WI38 (cell line): ENCODE data around the gene MROH2A.

Experiments used
- H3K4me3 ChIP-seq: 2 replicates; pipeline ENCODE4 v1.5.1; 2011; ENCODE audit warnings: low read depth, mild to moderate bottlenecking, control low read depth, low read length
- CTCF ChIP-seq: IDR thresholded peaks from 2 replicates; pipeline ENCODE4 v1.5.1; 2012; ENCODE audit warnings: low read depth, mild to moderate bottlenecking, control low read depth, low read length

The MROH2A gene

GRCh38 chr2:233821709-233822100 is 43.6 kb downstream of the MROH2A start:
- TF ChIP-seq CTCF: no peak
- no peak overlapping the region for H3K4me3 ChIP-seq

DNA sequence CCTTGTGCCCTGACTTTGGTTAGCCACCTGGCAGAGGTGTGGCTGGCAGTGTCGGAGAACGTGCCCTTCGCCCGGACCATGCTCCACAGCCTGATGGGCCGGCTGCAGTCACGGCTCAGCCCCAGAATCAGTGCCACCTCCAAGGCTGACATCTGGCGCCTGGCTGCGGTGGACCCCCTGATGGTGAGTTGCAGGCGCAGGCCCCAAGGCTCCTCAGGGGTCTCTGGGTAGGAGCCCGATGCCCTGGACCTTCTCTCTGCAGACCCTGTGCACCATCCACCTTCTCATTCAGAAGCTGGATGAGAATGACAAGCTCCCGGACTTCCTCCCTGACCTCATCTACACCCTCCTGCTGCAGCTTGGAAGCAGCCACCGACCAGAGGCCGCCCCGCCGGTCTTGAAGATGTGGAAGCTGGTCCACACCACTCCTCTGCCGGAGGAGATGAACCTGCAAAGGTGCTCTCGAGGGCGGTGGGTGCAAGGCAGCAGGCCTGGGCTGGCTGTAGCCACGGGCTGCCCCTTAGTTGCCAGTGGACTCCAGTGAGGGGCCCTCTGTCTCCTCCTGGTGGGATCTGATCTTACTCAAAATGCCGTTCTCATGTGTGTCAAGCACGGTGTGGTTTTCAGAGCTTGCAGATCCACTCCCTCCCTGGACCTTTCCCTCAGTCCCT is 44.1 kb downstream of the MROH2A start:
- no peak overlapping the region for H3K4me3 ChIP-seq
- no peak for TF ChIP-seq CTCF

DNA sequence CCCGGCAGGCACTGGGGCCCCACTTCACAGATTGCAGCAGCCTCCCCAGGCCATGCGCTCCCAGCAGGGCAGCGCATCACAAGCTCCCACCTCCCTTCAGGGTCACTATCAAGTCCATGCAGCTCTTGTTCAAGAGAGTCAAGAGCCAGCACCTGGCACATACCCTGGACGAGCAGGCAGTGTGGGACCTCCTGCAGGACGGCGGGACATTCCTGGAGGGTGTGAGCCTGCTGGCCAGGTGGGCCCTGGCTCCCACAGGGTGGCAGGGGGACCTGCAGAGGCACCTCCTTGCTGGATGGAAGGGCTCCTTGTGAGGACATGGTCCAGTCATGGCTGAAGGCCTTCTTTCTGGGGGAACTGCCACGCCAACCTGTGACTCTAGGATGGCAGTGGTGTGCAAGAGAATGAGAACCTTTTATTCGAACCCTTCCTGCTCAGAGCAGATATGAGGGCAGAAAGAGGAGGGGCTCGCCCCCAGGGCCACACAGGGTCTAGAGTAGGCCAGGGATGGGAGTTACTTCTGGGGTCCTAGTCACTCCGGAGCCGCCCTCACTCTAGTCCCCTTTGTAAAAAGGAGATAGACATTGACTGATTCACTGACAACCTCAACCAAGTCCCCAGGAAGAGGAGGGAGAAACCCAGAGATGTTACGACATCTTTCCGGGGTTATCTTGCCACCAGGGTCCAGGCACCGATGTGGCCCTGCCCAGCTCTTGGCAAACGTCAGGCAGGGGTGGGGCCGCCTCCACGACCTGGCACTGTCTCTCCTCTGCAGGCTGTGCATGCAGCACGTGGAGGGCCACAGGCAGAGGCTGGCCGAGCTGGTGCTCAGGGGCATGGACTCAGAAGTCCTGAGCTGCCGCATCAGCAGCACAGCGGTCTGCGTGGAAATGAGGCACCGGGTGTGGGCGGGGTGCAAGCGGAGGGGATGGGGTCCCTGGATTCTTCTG is 44.9 kb downstream of the MROH2A start:
- no peak overlapping the region for H3K4me3 ChIP-seq
- no peak for TF ChIP-seq CTCF

DNA sequence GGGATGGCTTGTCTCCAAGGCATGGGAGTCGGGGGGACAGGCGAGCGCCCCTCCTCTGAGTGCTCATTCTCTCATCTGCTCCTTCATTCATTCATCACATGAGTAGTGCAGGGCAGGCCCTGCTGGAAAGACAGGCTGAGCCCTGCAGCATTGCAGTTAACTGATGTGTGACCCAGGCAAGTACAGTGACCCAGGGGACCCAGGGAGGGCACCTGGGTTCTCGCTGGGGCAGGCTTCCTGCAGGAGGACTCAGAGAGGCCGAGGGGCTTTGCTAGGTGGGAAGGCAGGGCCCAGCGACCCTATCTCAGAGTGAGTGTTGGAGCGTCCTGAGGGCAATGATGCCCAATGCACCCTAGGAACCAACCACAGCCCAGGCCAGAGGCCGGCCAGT is 45.6 kb downstream of the MROH2A start:
- no peak for TF ChIP-seq CTCF
- H3K4me3 ChIP-seq: no peak overlapping the region

DNA sequence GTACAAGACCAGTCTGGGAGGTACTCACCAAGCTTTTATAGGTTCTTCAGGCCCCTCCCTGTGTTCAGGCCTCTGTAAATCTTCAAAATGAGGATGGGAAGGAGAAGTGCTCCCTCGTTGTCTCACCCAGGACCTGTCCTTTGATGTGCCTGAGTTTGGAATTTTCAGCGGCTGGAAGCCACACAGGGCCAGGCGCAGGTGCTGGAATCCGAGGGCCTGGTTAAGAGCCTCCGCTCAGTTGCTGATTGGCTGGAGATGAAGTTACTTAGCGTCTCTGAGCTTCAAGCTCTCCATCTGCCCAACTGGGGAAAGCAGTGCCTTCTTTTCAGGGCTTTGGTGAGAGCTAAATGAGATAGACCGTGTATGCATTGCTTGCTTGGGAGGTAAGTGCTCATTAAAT is 46.2 kb downstream of the MROH2A start:
- no peak overlapping the region for H3K4me3 ChIP-seq
- no peak for TF ChIP-seq CTCF

DNA sequence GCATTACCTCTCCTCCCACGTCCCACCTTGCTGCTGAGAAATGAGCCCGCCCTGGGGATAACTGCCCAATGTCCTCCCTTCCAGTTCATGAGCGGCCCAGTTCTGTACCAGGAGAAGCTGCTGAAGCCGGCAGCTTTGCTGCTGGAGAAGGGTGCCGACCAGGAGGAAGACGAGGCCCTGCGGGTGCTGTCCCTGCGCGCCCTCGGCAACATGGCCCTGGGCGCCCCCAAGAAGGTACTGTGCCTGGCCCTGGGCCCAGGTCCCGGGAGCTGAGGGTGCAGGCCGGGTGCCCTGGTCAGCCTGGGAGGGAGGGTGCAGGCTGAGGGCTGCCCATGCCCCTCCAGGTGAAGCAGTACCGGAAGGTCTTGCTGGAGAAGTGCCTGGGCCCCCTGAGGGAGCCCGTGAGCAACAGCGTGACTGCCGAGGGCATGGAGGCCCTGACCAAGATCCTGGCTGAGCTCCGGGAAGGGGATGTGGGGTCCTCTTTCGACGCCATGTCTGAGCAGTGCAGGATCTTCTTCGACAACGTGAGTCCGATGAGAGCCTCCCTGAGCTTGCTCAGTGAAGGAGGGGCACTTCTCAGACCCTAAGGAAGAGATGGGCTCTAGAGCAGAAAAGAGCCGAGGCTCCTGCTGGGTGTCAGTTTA is 50.5 kb downstream of the MROH2A start:
- TF ChIP-seq CTCF: no peak
- H3K4me3 ChIP-seq: no peak overlapping the region
